Neuronal stem cell (in vitro differentiated cells): ENCODE results near the gene POLR1C.

Experiments
- DNase-seq: peaks from one replicate; pipeline ENCODE4 v3.0.0-alpha.2; 2013; ENCODE audit warnings: low spot score
- H2AFZ ChIP-seq: one replicate; pipeline ENCODE4 v1.6.1; 2013; ENCODE audit warnings: mild to moderate bottlenecking, low read length, inconsistent platforms
- H2AK5ac ChIP-seq: 2 replicates; pipeline ENCODE4 v1.6.1; 2013; ENCODE audit warnings: low read depth, mild to moderate bottlenecking, inconsistent platforms, low read length, moderate library complexity, mixed read lengths
- H2BK120ac ChIP-seq: 2 replicates; pipeline ENCODE4 v1.6.1; 2013; ENCODE audit warnings: low read depth, mild to moderate bottlenecking, inconsistent platforms, low read length, moderate library complexity, mixed read lengths
- H2BK12ac ChIP-seq: one replicate; pipeline ENCODE4 v1.6.1; 2013; ENCODE audit warnings: low read length, inconsistent platforms
- H2BK15ac ChIP-seq: 2 replicates; pipeline ENCODE4 v1.6.1; 2013; ENCODE audit warnings: mild to moderate bottlenecking, low read length, inconsistent platforms, mixed read lengths
- H2BK5ac ChIP-seq: one replicate; pipeline ENCODE4 v1.6.1; 2013; ENCODE audit warnings: inconsistent platforms, mild to moderate bottlenecking, low read length, moderate library complexity
- H3K14ac ChIP-seq: one replicate; pipeline ENCODE4 v1.6.1; 2013; ENCODE audit warnings: low read length, inconsistent platforms
- H3K18ac ChIP-seq: 2 replicates; pipeline ENCODE4 v1.6.1; 2013; ENCODE audit warnings: low read length, inconsistent platforms
- H3K23ac ChIP-seq: 2 replicates; pipeline ENCODE4 v1.6.1; 2013; ENCODE audit warnings: low read depth, mild to moderate bottlenecking, mixed read lengths, low read length, inconsistent platforms; ENCODE audit not compliant: poor library complexity
- H3K27ac ChIP-seq: replicated peaks from 3 replicates; pipeline ENCODE4 v1.5.1; 2013; ENCODE audit warnings: low read length, inconsistent platforms
- H3K27me3 ChIP-seq, 3 experiments: 2 replicates each; pipeline ENCODE4 v1.6.1; 2013; ENCODE audit warnings: low read length in 3 of 3, mild to moderate bottlenecking in 2 of 3, inconsistent platforms in 1 of 3, low read depth in 1 of 3, mixed read lengths in 1 of 3, moderate library complexity in 1 of 3; ENCODE audit not compliant: control insufficient read depth in 3 of 3, insufficient read depth in 3 of 3
- H3K36me3 ChIP-seq, 2 donors: replicated peaks in 1 of 2; 2 replicates each; pipeline ENCODE4 v1.6.1; 2013; ENCODE audit warnings: low read length in 2 of 2; ENCODE audit not compliant: control insufficient read depth in 2 of 2, insufficient read depth in 2 of 2
- H3K4ac ChIP-seq: 2 replicates; pipeline ENCODE4 v1.6.1; 2013; ENCODE audit warnings: inconsistent platforms, mild to moderate bottlenecking, low read length, moderate library complexity
- H3K4me1 ChIP-seq, 2 donors: 1 replicate in 1 of 2; 2 replicates in 1 of 2; pipeline ENCODE4 v1.6.1; 2013; ENCODE audit warnings: low read length in 2 of 2, low read depth in 1 of 2; ENCODE audit not compliant: control insufficient read depth in 2 of 2, insufficient read depth in 1 of 2
- H3K4me2 ChIP-seq: one replicate; pipeline ENCODE4 v1.6.1; 2013; ENCODE audit warnings: mild to moderate bottlenecking, low read length, inconsistent platforms; ENCODE audit not compliant: insufficient read depth, poor library complexity, severe bottlenecking
- H3K4me3 ChIP-seq, 2 donors: 2 replicates each; pipeline ENCODE4 v1.5.1; 2013; ENCODE audit warnings: low read length in 2 of 2, mild to moderate bottlenecking in 2 of 2, inconsistent platforms in 1 of 2, moderate library complexity in 1 of 2
- H3K79me1 ChIP-seq: one replicate; pipeline ENCODE4 v1.6.1; 2013; ENCODE audit warnings: low read depth, mild to moderate bottlenecking, inconsistent platforms, low read length, moderate library complexity
- H3K9ac ChIP-seq: one replicate; pipeline ENCODE4 v1.6.1; 2013; ENCODE audit warnings: mild to moderate bottlenecking, low read depth, low read length, inconsistent platforms; ENCODE audit not compliant: poor library complexity
- H3K9me3 ChIP-seq, 2 donors: replicated peaks in 1 of 2; 2 replicates each; pipeline versions ENCODE3 to v1.6.1; 2013; ENCODE audit warnings: low read length in 2 of 2, mild to moderate bottlenecking in 2 of 2, inconsistent platforms in 1 of 2, low read depth in 1 of 2, mixed read lengths in 1 of 2, moderate library complexity in 1 of 2; ENCODE audit not compliant: control insufficient read depth in 2 of 2, insufficient read depth in 1 of 2
- H4K8ac ChIP-seq: one replicate; pipeline ENCODE4 v1.6.1; 2013; ENCODE audit warnings: low read depth, mild to moderate bottlenecking, inconsistent platforms, low read length, moderate library complexity
- H4K91ac ChIP-seq: one replicate; pipeline ENCODE4 v1.6.1; 2013; ENCODE audit warnings: low read length, low read depth, mild to moderate bottlenecking, inconsistent platforms; ENCODE audit not compliant: poor library complexity
- whole genome bisulfite sequencing, 2 donors: extraction: QIAGEN DNeasy Blood & Tissue Kit; methylation state at CpG; one replicate each; pipeline ENCODE4 v1.1.7; 2013; ENCODE audit warnings: missing lambda C conversion rate in 2 of 2, mixed read lengths in 1 of 2; ENCODE audit not compliant: insufficient read length in 2 of 2, insufficient replicate concordance in 1 of 2; ENCODE audit errors: extremely low coverage in 2 of 2; 5-methylcytosine and 5-hydroxymethylcytosine counted together

POLR1C gene

GRCh38 chr6:43517505-43518357, 842 bp downstream of the POLR1C start:
- Histone ChIP-seq H3K79me1 (peaks cover 15% of the 10 kb centered on the region), H3K4me2 (peak overlapping the region; percentile 38), H2BK5ac (no peak overlapping the region), H2AFZ (peak overlapping the region; percentile 86), H3K14ac (no peak overlapping the region), H4K91ac (no peak overlapping the region), H2BK120ac (no peak overlapping the region), H3K18ac (no peak overlapping the region), H3K23ac (no peak overlapping the region), H3K4ac (no peak overlapping the region), H2BK12ac (no peak overlapping the region), H3K4me3 (peak overlapping the region; percentile 89 to 92), H3K4me1 (peaks cover 8 to 10% of the 10 kb centered on the region in 2 donors), H2BK15ac (no peak overlapping the region), H3K27ac (no peak overlapping the region), H3K27me3 (no peaks in the 10 kb centered on the region), H3K36me3 (peaks cover 51 to 74% of the 10 kb centered on the region in 2 donors), H3K9me3 (no peaks in the 10 kb centered on the region), H4K8ac (no peak overlapping the region), H2AK5ac (no peak overlapping the region), H3K9ac (peak overlapping the region; percentile 85)
- no CpG with 5 or more reads among the region's 10 CpGs for WGBS, 2 donors
- DNase-seq, result no peak

- DNase-seq, result no peak
- Histone ChIP-seq H2AFZ (no peak overlapping the region), H3K79me1 (peaks cover 15% of the 10 kb centered on the region), H2BK15ac (no peak overlapping the region), H3K18ac (no peak overlapping the region), H3K4me2 (no peak overlapping the region), H3K27ac (no peak overlapping the region), H4K8ac (no peak overlapping the region), H3K23ac (no peak overlapping the region), H2BK120ac (no peak overlapping the region), H2AK5ac (no peak overlapping the region), H2BK12ac (no peak overlapping the region), H3K4ac (no peak overlapping the region), H4K91ac (no peak overlapping the region), H3K4me1 (peaks cover 8 to 10% of the 10 kb centered on the region in 2 donors), H3K27me3 (no peaks in the 10 kb centered on the region), H3K9me3 (no peaks in the 10 kb centered on the region), H2BK5ac (no peak overlapping the region), H3K14ac (no peak overlapping the region), H3K36me3 (peaks cover 54 to 75% of the 10 kb centered on the region in 2 donors), H3K9ac (no peak overlapping the region), H3K4me3 (no peak overlapping the region)
- WGBS, 2 donors, result no CpG with 5 or more reads among the region's 8 CpGs
These were observed 3.2 kb downstream of the POLR1C start for GRCh38 chr6:43520097-43520496.

- H3K14ac ChIP-seq, result no peak overlapping the region
- H3K79me1 ChIP-seq, result peaks cover 4% of the 10 kb centered on the region
- no peaks in the 10 kb centered on the region for H3K27me3 ChIP-seq
- H3K4me3 ChIP-seq, result no peak overlapping the region
- no peak overlapping the region for H3K23ac ChIP-seq
- H3K9ac ChIP-seq, result no peak overlapping the region
- no peak overlapping the region for H3K4me2 ChIP-seq
- no peak overlapping the region for H3K18ac ChIP-seq
- H3K4me1 ChIP-seq, result peaks cover 4 to 7% of the 10 kb centered on the region in 2 donors
- no peak overlapping the region for H2AK5ac ChIP-seq
- H4K8ac ChIP-seq, result no peak overlapping the region
- DNase-seq, result no peak
- no peak overlapping the region for H2BK5ac ChIP-seq
- peaks cover 57 to 84% of the 10 kb centered on the region in 2 donors for H3K36me3 ChIP-seq
- H3K4ac ChIP-seq, result no peak overlapping the region
- no peak overlapping the region for H2BK15ac ChIP-seq
- H3K9me3 ChIP-seq, result no peaks in the 10 kb centered on the region
- H2BK12ac ChIP-seq, result no peak overlapping the region
- WGBS, 2 donors, result no CpG with 5 or more reads among the region's 2 CpGs
- no peak overlapping the region for H3K27ac ChIP-seq
- H2AFZ ChIP-seq, result no peak overlapping the region
- no peak overlapping the region for H2BK120ac ChIP-seq
- H4K91ac ChIP-seq, result no peak overlapping the region
These were observed 4.9 kb downstream of the POLR1C start for GRCh38 chr6:43521836-43522235.

- H3K18ac ChIP-seq, result no peak overlapping the region
- no peak overlapping the region for H2BK5ac ChIP-seq
- H2AFZ ChIP-seq, result no peak overlapping the region
- H3K27ac ChIP-seq, result no peak overlapping the region
- H3K9ac ChIP-seq, result no peak overlapping the region
- H3K14ac ChIP-seq, result no peak overlapping the region
- H2BK120ac ChIP-seq, result no peak overlapping the region
- no peak overlapping the region for H2BK12ac ChIP-seq
- H3K23ac ChIP-seq, result no peak overlapping the region
- no peaks in the 10 kb centered on the region for H3K9me3 ChIP-seq
- no peak overlapping the region for H3K4ac ChIP-seq
- H3K27me3 ChIP-seq, result no peaks in the 10 kb centered on the region
- H2BK15ac ChIP-seq, result no peak overlapping the region
- peaks cover 4 to 6% of the 10 kb centered on the region in 2 donors for H3K4me1 ChIP-seq
- H3K4me2 ChIP-seq, result no peak overlapping the region
- no peak overlapping the region for H3K4me3 ChIP-seq
- WGBS, 2 donors, result no CpG with 5 or more reads among the region's 8 CpGs
- peaks cover 61 to 93% of the 10 kb centered on the region in 2 donors for H3K36me3 ChIP-seq
- no peak overlapping the region for H2AK5ac ChIP-seq
- DNase-seq, result no peak
- H3K79me1 ChIP-seq, result peaks cover 4% of the 10 kb centered on the region
- H4K8ac ChIP-seq, result no peak overlapping the region
- H4K91ac ChIP-seq, result no peak overlapping the region
These were observed 5.8 kb downstream of the POLR1C start for GRCh38 chr6:43522547-43523261.
